HCT116 (cell line): ENCODE data around the gene PTHLH. TPM values are rescaled to one million over a fixed set of nuclear protein-coding genes. Genes with fewer than 3 reads are reported as not detected.

Source experiments
- ATAC-seq: fragments of 200-7000 bp; cut with Tn5 transposase; 2 replicates; pipeline ENCODE4 v1.9.1; 2020; ENCODE audit warnings: mild to moderate bottlenecking, moderate library complexity
- BruUV-seq: library from RNA; stranded (reverse); fragments of 400-500 nt; replicated peaks from 2 replicates; lab custom pipeline; 2021; lab: Mats Ljungman, UMichigan
- CTCF ChIA-PET: fragments of 300-600 bp; sonication (Branson Sonifier 250); formaldehyde crosslinking; loops from one replicate; lab custom pipeline; 2021; ENCODE audit warnings: antibody characterized with exemption; lab: Charles Lee
- POLR2A ChIA-PET: fragments of 300-600, 350-600 bp; sonication (Branson Sonifier 250); formaldehyde crosslinking; loops from one replicate; lab custom pipeline; 2021; ENCODE audit warnings: antibody characterized with exemption; lab: Charles Lee
- RAD21 ChIA-PET, 2 experiments: fragments of 300-600 bp; sonication (Branson Sonifier 250); formaldehyde crosslinking; loops; one replicate each; lab custom pipeline; 2023; ENCODE audit warnings: low total read pairs in 2 of 2; ENCODE audit not compliant: uncharacterized antibody in 2 of 2, unreplicated experiment in 2 of 2, low non-redundant PET in 1 of 2; lab: Charles Lee
- DNase-seq: peaks from one replicate; pipeline ENCODE4 v3.0.0-alpha.2; 2010; ENCODE audit warnings: low read depth, low spot score
- H2AFZ ChIP-seq: fragments of 200-600 bp; shearing (Covaris generic), sonication (generic); 2 replicates; pipeline ENCODE4 v1.6.1; 2017; ENCODE audit warnings: low read depth, mixed run types, mixed read lengths, antibody characterized with exemption, low read length; ENCODE audit not compliant: poor library complexity, severe bottlenecking
- H3K27ac ChIP-seq: 2 replicates; pipeline ENCODE4 v1.5.1; 2012; ENCODE audit warnings: low read depth, low read length
- H3K27me3 ChIP-seq: fragments of 200-600 bp; sonication (generic); 2 replicates; pipeline ENCODE4 v1.6.1; 2016; ENCODE audit warnings: mixed run types, low read length, mixed read lengths; ENCODE audit not compliant: insufficient read depth
- H3K36me3 ChIP-seq, 2 experiments: fragments of 200-500 bp in 1 of 2; fragments of 200-600 bp in 1 of 2; sonication (Bioruptor generic) in 1 of 2; sonication (generic) in 1 of 2; 2 replicates each; pipeline versions ENCODE4 v1.5.1 to v1.6.1; 2014 to 2016; ENCODE audit warnings: low read length in 2 of 2, inconsistent platforms in 1 of 2, mixed read lengths in 1 of 2, mixed run types in 1 of 2; ENCODE audit not compliant: insufficient read depth in 2 of 2, control insufficient read depth in 1 of 2
- H3K4me1 ChIP-seq, 2 experiments: fragments of 200-600 bp in 1 of 2; sonication (generic) in 1 of 2; 2 replicates each; pipeline versions ENCODE4 v1.5.1 to v1.6.1; 2012 to 2017; ENCODE audit warnings: low read length in 2 of 2, inconsistent platforms in 1 of 2, mild to moderate bottlenecking in 1 of 2, mixed read lengths in 1 of 2, mixed run types in 1 of 2, moderate library complexity in 1 of 2; ENCODE audit not compliant: insufficient read depth in 2 of 2, control insufficient read depth in 1 of 2
- H3K4me2 ChIP-seq: fragments of 200-600 bp; sonication (generic); 2 replicates; pipeline ENCODE4 v1.6.1; 2017; ENCODE audit warnings: mixed run types, low read length, mixed read lengths
- H3K4me3 ChIP-seq, 2 experiments: fragments of 200-600 bp in 1 of 2; sonication (generic) in 1 of 2; replicated peaks in 1 of 2; 2 replicates each; pipeline ENCODE4 v1.5.1; 2011 to 2016; ENCODE audit warnings: low read length in 2 of 2, control low read depth in 1 of 2, low read depth in 1 of 2, mild to moderate bottlenecking in 1 of 2, mixed read lengths in 1 of 2, mixed run types in 1 of 2
- H3K79me2 ChIP-seq: fragments of 200-600 bp; sonication (generic); 2 replicates; pipeline ENCODE4 v1.6.1; 2017; ENCODE audit warnings: mild to moderate bottlenecking, mixed run types, low read length, moderate library complexity, mixed read lengths; ENCODE audit not compliant: insufficient read depth
- H3K9ac ChIP-seq: fragments of 200-600 bp; sonication (generic); 2 replicates; pipeline ENCODE4 v1.6.1; 2016; ENCODE audit warnings: low read length, mixed read lengths
- H3K9me2 ChIP-seq: fragments of 200-600 bp; sonication (generic), shearing (Covaris generic); 2 replicates; pipeline ENCODE4 v1.6.1; 2017; ENCODE audit warnings: mixed run types, mild to moderate bottlenecking, moderate library complexity; ENCODE audit not compliant: insufficient read depth
- H3K9me3 ChIP-seq, 2 experiments: fragments of 200-500 bp in 1 of 2; fragments of 200-600 bp in 1 of 2; sonication (Bioruptor generic) in 1 of 2; sonication (generic) in 1 of 2; 2 replicates each; pipeline ENCODE4 v1.6.1; 2014 to 2017; ENCODE audit warnings: low read length in 2 of 2, mixed read lengths in 2 of 2, inconsistent platforms in 1 of 2, low read depth in 1 of 2, mild to moderate bottlenecking in 1 of 2, mixed run types in 1 of 2, moderate library complexity in 1 of 2; ENCODE audit not compliant: control insufficient read depth in 1 of 2, insufficient read depth in 1 of 2
- H4K20me1 ChIP-seq: fragments of 200-600 bp; sonication (generic), shearing (Covaris generic); 2 replicates; pipeline ENCODE4 v1.6.1; 2017; ENCODE audit warnings: mixed run types, mild to moderate bottlenecking, moderate library complexity; ENCODE audit not compliant: insufficient read depth
- ATF3 ChIP-seq: IDR thresholded peaks from 2 replicates; pipeline ENCODE4 v1.6.1; 2012
- EGR1 ChIP-seq: IDR thresholded peaks from 2 replicates; pipeline ENCODE4 v1.6.1; 2012; ENCODE audit warnings: low read depth
- EZH2 ChIP-seq: fragments of 200-600 bp; sonication (generic); IDR thresholded peaks from 2 replicates; pipeline ENCODE4 v1.6.1; 2017; ENCODE audit warnings: antibody characterized with exemption, mixed run types
- JUND ChIP-seq: IDR thresholded peaks from 2 replicates; pipeline ENCODE4 v1.6.1; 2012
- MAX ChIP-seq: IDR thresholded peaks from 2 replicates; pipeline ENCODE4 v1.6.1; 2012
- SIN3A ChIP-seq: IDR thresholded peaks from 2 replicates; pipeline ENCODE4 v1.6.1; 2012; ENCODE audit warnings: low read depth
- SP1 ChIP-seq: IDR thresholded peaks from 2 replicates; pipeline ENCODE4 v1.6.1; 2012; ENCODE audit warnings: low read depth
- SRF ChIP-seq: IDR thresholded peaks from 2 replicates; pipeline ENCODE4 v1.6.1; 2012; ENCODE audit warnings: low read depth
- TCF7L2 ChIP-seq: IDR thresholded peaks from 2 replicates; pipeline ENCODE4 v1.7.0; 2011; ENCODE audit warnings: borderline replicate concordance, inconsistent platforms; ENCODE audit not compliant: insufficient read depth, insufficient read length; ENCODE audit errors: extremely low read depth
- YY1 ChIP-seq: IDR thresholded peaks from 2 replicates; pipeline ENCODE4 v1.6.1; 2011; ENCODE audit warnings: low read length, low read depth, moderate library complexity, mild to moderate bottlenecking; ENCODE audit not compliant: insufficient replicate concordance; ENCODE audit errors: extremely low read depth
- ZFX ChIP-seq: fragments of 450-650 bp; IDR thresholded peaks from 2 replicates; pipeline ENCODE4 v1.6.1; 2017
- intact Hi-C: fragments of 100-400 bp; cut with micrococcal nuclease; formaldehyde crosslinking; loops from 2 replicates; pipeline ENCODE4 v1.10.0; 2022
- total RNA-seq: library from RNA; stranded (reverse); gene quantifications from one replicate; pipeline ENCODE4 v1.2.1, GENCODE V29; 2021; ENCODE audit not compliant: unreplicated experiment
- TF ChIP-seq, protein P1 (sequence below): IDR thresholded peaks from 2 replicates; pipeline ENCODE4 v1.6.1; 2012; ENCODE audit warnings: low read depth
- TF ChIP-seq, protein P2 (sequence below), 3 experiments: fragments of 200-600 bp in 1 of 3; sonication (generic) in 1 of 3; IDR thresholded peaks in 2 of 3; conservative IDR thresholded peaks in 1 of 3; 2 replicates each; pipeline ENCODE4 v1.5.1; 2012 to 2017; ENCODE audit warnings: low read depth in 2 of 3, low read length in 2 of 3, antibody characterized with exemption in 1 of 3, borderline replicate concordance in 1 of 3, control low read depth in 1 of 3, mild to moderate bottlenecking in 1 of 3, mixed read lengths in 1 of 3, mixed run types in 1 of 3, moderate library complexity in 1 of 3; ENCODE audit not compliant: insufficient read depth in 1 of 3
- TF ChIP-seq, protein P3 (sequence below): IDR thresholded peaks from 2 replicates; pipeline ENCODE4 v1.6.1; 2011; ENCODE audit warnings: mild to moderate bottlenecking, low read length, moderate library complexity; ENCODE audit not compliant: insufficient replicate concordance; ENCODE audit errors: extremely low read depth

PTHLH gene
- total RNA-seq, 1 experiment from 2014 or later: not detected

- POLR2A ChIA-PET: no interaction called here
- no peaks in the 10 kb centered on the region for H4K20me1 ChIP-seq
- CTCF ChIA-PET: no interaction called here
- RAD21 ChIA-PET: no interaction called here
- no peak overlapping the region for H2AFZ ChIP-seq
- BruUV-seq: no TSS peak
- no peak overlapping the region for H3K27ac ChIP-seq
- ATAC-seq (no peak), DNase-seq (no peak)
- no peaks in the 10 kb centered on the region for H3K79me2 ChIP-seq
- TF ChIP-seq EZH2 (no peak), MAX (no peak), TCF7L2 (no peak), EGR1 (no peak), SIN3A (no peak), SRF (no peak), ATF3 (no peak), SP1 (no peak), YY1 (no peak), JUND (no peak), ZFX (no peak)
- TF ChIP-seq, protein P1, sequence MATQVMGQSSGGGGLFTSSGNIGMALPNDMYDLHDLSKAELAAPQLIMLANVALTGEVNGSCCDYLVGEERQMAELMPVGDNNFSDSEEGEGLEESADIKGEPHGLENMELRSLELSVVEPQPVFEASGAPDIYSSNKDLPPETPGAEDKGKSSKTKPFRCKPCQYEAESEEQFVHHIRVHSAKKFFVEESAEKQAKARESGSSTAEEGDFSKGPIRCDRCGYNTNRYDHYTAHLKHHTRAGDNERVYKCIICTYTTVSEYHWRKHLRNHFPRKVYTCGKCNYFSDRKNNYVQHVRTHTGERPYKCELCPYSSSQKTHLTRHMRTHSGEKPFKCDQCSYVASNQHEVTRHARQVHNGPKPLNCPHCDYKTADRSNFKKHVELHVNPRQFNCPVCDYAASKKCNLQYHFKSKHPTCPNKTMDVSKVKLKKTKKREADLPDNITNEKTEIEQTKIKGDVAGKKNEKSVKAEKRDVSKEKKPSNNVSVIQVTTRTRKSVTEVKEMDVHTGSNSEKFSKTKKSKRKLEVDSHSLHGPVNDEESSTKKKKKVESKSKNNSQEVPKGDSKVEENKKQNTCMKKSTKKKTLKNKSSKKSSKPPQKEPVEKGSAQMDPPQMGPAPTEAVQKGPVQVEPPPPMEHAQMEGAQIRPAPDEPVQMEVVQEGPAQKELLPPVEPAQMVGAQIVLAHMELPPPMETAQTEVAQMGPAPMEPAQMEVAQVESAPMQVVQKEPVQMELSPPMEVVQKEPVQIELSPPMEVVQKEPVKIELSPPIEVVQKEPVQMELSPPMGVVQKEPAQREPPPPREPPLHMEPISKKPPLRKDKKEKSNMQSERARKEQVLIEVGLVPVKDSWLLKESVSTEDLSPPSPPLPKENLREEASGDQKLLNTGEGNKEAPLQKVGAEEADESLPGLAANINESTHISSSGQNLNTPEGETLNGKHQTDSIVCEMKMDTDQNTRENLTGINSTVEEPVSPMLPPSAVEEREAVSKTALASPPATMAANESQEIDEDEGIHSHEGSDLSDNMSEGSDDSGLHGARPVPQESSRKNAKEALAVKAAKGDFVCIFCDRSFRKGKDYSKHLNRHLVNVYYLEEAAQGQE: no peak
- TF ChIP-seq, protein P2, sequence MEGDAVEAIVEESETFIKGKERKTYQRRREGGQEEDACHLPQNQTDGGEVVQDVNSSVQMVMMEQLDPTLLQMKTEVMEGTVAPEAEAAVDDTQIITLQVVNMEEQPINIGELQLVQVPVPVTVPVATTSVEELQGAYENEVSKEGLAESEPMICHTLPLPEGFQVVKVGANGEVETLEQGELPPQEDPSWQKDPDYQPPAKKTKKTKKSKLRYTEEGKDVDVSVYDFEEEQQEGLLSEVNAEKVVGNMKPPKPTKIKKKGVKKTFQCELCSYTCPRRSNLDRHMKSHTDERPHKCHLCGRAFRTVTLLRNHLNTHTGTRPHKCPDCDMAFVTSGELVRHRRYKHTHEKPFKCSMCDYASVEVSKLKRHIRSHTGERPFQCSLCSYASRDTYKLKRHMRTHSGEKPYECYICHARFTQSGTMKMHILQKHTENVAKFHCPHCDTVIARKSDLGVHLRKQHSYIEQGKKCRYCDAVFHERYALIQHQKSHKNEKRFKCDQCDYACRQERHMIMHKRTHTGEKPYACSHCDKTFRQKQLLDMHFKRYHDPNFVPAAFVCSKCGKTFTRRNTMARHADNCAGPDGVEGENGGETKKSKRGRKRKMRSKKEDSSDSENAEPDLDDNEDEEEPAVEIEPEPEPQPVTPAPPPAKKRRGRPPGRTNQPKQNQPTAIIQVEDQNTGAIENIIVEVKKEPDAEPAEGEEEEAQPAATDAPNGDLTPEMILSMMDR (IDR thresholded peaks at IDR 0.05 in 2 of 3, conservative IDR thresholded peaks at IDR 0.05 in 1 of 3; ENCODE audit: borderline replicate concordance in 1 of 3, insufficient read depth in 1 of 3, low read depth in 2 of 3, low read length in 2 of 3): no peak
- TF ChIP-seq, protein P3, sequence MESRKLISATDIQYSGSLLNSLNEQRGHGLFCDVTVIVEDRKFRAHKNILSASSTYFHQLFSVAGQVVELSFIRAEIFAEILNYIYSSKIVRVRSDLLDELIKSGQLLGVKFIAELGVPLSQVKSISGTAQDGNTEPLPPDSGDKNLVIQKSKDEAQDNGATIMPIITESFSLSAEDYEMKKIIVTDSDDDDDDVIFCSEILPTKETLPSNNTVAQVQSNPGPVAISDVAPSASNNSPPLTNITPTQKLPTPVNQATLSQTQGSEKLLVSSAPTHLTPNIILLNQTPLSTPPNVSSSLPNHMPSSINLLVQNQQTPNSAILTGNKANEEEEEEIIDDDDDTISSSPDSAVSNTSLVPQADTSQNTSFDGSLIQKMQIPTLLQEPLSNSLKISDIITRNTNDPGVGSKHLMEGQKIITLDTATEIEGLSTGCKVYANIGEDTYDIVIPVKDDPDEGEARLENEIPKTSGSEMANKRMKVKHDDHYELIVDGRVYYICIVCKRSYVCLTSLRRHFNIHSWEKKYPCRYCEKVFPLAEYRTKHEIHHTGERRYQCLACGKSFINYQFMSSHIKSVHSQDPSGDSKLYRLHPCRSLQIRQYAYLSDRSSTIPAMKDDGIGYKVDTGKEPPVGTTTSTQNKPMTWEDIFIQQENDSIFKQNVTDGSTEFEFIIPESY: no peak
- H3K9me3 ChIP-seq: no peaks in the 10 kb centered on the region
- no peaks in the 10 kb centered on the region for H3K36me3 ChIP-seq
- H3K9me2 ChIP-seq: no peaks in the 10 kb centered on the region
- H3K4me1 ChIP-seq: no peaks in the 10 kb centered on the region
- H3K4me2 ChIP-seq: no peak overlapping the region
- intact Hi-C loops: no loop called here
- H3K27me3 ChIP-seq: no peaks in the 10 kb centered on the region
- no peak overlapping the region for H3K4me3 ChIP-seq
- no peak overlapping the region for H3K9ac ChIP-seq
Measured at GRCh38 chr12:27999521-27999920, 27.0 kb upstream of the PTHLH start.
